ENCODE data around the gene ZBTB16.

The ZBTB16 gene

DNA sequence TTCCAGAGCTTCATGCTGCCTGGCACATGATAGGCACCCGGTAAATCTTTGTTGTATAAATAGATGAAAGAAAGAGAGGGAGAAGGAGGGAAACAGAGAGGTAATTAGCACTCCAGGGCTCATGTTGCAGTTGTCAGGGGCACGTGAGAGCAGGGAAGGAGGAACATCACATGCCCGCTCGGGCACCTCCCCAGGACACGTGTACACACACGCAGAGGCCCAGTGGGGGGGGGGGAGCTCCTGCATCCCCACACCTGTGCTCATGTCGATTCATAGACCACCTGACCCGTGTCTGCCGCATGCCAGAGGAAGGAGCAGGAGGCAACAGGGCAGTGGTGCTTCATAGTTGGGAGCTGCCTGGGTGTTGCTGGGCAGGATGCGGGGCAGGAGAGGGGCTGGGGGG lies 199.6 kb downstream of the ZBTB16 start:
- DNase-seq (ENCODE audit: low read depth), result peak; percentile 42
- H3K4me3 ChIP-seq (ENCODE audit: low read depth, low read length), result no peak overlapping the region
- TF ChIP-seq CTCF (conservative IDR thresholded peaks at IDR 0.05; ENCODE audit: low read depth, low read length), result no peak

- no peak overlapping the region for H3K4me3 ChIP-seq (ENCODE audit: low read depth, low read length)
- DNase-seq (ENCODE audit: low read depth), result no peak
- no peak for TF ChIP-seq CTCF (conservative IDR thresholded peaks at IDR 0.05; ENCODE audit: low read depth, low read length)
Measured at GRCh38 chr11:114259551-114259983, 200.1 kb downstream of the ZBTB16 start.

- DNase-seq (ENCODE audit: low read depth), result no peak
- no peak for TF ChIP-seq CTCF (conservative IDR thresholded peaks at IDR 0.05; ENCODE audit: low read depth, low read length)
- no peak overlapping the region for H3K4me3 ChIP-seq (ENCODE audit: low read depth, low read length)
Measured at GRCh38 chr11:114260077-114260476, 200.6 kb downstream of the ZBTB16 start.

- H3K4me3 ChIP-seq (ENCODE audit: low read depth, low read length), result no peak overlapping the region
- TF ChIP-seq CTCF (conservative IDR thresholded peaks at IDR 0.05; ENCODE audit: low read depth, low read length), result no peak
- DNase-seq (ENCODE audit: low read depth), result no peak
Measured at GRCh38 chr11:114260483-114260882, 201.0 kb downstream of the ZBTB16 start.

DNA sequence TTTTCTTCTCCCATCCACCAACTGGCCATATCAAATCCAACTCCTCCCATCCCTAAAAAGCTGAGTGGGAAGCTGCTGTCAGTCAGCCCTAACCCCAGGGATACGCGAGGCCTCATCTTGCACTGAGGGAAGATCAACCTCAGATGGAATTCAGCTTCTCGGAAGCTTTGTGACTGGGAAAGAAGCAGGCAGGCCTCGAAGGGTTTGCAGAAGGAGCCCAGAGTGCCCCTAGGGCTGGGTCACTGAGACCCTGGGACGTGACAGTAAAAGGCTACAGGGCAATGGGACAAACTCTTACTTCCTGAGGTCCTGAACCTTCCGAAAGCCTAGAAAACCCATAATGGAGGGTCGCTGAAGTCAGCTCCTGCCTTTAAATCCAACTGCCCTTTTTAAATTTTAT lies 202.3 kb downstream of the ZBTB16 start:
- no peak for TF ChIP-seq CTCF (conservative IDR thresholded peaks at IDR 0.05; ENCODE audit: low read depth, low read length)
- H3K4me3 ChIP-seq (ENCODE audit: low read depth, low read length), result no peak overlapping the region
- no peak for DNase-seq (ENCODE audit: low read depth)

GRCh38 chr11:114262681-114263512 lies 203.4 kb downstream of the ZBTB16 start:
- DNase-seq (ENCODE audit: low read depth), result peak; percentile 80
- peak; percentile 85 for TF ChIP-seq CTCF (conservative IDR thresholded peaks at IDR 0.05; ENCODE audit: low read depth, low read length)

More at GRCh38 chr11:114262681-114263512, 203.4 kb downstream of the ZBTB16 start:
- no peak overlapping the region for H3K4me3 ChIP-seq (ENCODE audit: low read depth, low read length)
